Fibroblast of skin of back (primary cell): ENCODE data around the gene MKI67.
A peak's percentile ranks its signal among the peaks of the same experiment; 100 is the strongest.
"Not testable (repeated sequence)": the region's sequence is repeated elsewhere in the genome, so short reads cannot be mapped to it uniquely, and the experiment has no call there.

Experiments used
- DNase-seq: peaks from one replicate; pipeline ENCODE4 v3.0.0-alpha.2; 2013

MKI67 gene

DNA sequence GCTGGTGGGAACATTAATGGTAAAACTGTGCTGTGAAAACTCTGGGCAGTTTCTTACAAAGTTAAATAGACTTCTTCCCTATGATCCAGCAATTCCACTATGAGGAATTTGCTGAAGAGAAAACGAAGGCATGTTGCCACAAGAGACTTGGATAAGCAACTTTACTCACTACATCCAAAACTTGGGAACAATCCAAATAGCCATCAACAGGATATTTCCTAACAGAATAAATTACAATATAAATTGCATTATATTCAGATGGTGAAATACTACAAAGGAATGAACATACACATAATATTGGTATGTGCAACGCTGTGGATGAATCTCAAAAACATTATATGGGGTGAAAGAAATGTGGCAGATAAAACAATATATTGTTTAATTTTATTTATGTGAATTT, 21.4 kb upstream of the MKI67 start:
- peak; percentile 85 for DNase-seq

DNA sequence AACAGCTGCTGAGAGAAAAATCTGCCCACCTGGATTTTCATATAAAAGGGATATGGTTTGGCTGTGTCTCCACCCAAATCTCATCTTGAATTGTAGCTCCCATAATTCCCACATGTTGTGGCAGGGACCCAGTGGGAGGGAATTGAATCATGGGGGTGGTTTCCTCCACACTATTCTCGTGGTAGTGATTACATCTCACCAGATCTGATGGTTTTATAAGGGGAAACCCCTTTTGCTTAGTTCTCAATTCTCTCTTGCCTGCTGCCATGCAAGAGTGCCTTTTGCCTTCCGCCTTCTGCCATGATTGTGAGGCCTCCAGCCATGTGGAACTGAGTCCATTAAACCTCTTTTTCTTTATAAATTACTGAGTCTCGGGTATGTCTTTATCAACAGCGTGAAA, 20.8 kb upstream of the MKI67 start:
- no peak for DNase-seq

DNA sequence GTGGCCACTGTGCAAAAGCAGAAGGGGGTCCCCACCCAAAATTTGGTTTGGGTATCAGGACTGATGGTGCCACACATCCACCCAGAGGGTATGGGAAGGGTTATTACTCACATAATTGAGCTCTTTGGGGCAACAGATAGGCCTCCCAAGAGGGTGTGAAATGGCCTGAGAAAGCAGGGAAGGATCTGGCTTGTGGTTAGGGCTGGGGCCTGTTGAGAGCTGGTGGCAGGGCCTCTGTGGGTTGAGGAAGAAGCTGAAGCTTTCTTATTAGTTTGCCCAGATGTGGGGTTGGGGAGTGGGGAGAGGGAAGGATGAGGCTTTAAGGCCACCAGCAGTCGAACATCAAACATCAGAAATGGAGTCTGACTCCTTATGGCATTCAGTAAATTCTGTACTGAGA, 18.3 kb upstream of the MKI67 start:
- DNase-seq, result no peak

DNA sequence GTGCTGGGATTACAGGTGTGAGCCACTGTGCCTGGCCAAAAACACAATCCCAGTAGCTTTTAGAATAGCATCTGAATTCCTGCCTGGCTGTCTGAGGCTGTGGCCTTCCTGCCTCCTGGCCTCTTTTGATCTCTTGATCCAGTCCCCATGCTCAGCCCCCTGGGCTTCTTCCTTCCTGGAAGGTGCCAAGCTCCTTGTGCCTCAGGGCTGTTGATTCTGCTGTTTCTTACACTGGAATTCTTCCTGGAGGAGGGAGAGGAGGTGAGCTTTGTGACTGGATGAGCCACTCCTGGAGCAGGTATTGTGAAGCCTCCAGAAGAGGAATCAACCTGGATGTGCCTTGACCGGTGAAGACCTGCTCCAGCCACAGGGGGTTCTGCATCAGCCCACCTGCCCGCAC, 17.3 kb upstream of the MKI67 start:
- DNase-seq, result no peak

DNA sequence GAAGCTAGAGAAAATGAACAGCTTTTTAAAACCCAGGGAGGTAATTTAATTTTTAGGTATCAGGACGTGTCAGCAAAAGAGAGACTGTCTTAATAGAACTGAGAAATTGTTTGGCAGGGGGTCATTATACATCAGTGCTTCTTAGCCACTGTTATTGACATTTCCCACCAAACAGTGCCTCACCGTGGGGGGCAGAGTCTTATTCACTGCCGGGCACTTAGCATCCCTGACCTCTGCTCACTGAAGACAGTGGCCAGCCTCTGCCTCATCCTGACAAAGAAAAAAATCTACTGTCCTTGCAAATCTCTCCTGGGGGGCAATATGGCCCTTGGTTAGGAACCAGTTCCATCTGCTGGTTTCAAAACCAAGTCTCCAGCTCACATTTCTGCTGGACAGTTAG, 14.2 kb upstream of the MKI67 start:
- DNase-seq, result no peak

DNA sequence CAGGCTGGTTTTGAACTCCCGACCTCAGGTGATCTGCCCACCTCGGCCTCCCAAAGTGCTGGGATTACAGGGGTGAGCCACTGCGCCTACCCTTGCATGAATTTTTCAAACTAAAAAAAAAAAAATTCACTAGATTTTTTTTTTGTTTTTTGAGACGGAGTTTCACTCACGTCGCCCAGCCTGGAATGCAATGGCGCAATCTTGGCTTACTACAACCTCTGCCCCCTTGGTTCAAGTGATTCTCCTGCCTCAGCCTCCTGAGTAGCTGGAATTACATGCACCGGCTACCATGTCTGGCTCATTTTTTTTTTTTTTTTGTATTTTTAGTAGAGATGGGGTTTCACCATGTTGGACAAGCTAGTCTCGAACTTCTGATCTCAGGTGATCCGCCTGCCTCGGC, 12.2 kb upstream of the MKI67 start:
- DNase-seq, result not testable (repeated sequence)

DNA sequence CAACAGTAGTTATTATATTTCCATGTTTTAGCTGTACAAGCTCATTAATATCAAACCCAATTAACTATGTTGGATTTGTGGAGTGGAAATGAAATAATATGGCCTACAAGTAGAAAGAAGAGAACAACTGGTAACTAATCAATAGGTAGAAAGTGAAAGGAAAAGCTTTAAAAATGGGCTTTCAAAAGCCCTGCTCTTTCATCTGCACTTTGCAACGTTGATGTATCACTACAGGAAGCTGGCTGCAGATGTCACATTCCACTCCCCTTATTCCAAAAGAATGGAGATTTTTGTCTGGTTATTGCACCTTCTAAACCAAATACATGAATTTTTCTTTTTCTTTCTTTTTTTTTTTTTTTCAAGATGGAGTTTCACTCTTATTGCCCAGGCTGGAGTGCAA, 11.7 kb upstream of the MKI67 start:
- DNase-seq, result peak; percentile 19

DNA sequence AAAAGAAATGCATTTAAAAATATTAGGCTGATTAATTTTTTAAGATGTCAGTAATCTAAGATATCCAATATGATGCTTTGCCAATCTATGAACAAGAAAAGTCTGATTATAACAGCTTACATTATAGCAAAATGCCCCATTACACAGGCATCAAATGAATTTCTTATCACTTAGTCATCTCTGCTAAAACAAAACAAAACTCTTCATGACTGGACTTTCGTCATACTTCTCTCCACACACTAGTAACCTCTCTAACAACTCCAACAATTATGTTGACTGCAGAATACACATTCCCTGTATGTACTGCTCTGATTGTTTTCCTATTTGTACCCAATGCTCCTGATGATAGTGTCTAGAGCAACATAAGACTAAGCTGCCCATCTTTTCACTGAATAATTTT, 3.8 kb upstream of the MKI67 start:
- DNase-seq, result peak; percentile 62

DNA sequence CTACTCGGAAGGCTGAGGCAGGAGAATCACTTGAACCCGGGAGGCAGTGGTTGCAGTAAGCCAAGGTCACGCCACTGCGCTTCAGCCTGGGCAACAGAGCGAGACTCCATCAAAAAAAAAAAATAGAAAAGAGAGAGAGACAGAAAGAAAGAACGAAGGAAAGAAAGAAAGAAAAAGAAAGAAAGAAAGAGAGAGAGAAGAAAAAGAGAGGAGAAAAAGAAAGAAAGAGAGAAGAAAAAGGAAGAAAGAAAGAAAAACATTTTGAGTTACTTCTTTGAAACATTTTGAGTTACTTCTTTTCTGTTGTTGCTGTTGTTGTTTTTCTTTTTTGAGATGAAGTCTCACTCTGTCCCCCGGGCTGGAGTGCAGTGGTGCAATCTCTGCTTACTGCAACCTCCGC, 2.4 kb upstream of the MKI67 start:
- no peak for DNase-seq

DNA sequence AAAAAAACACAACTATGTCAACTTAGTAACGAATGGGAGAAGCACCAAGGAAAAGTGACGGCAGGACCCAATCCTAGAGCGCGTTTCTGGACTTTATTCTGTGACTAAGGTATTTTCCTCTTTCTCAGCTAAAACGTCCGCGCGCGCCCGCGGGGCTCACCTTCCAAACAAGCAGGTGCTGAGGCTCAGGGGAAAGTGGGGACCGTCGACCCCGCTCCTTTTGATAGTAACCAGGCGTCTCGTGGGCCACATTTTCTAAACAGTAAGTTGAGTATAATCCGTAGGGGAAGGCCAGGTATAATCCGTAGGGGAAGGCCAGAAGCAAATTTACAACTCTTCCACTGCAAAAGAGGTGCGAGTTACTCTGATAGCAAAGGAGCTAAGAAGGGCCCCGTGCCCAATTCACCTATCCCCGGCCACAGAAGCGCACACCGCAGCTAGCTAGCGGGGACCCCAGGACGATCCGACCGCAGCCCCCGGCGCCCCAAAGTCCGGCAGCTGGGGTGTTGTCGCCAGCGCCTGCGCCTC, 743 bp downstream of the MKI67 start:
- no peak for DNase-seq

DNA sequence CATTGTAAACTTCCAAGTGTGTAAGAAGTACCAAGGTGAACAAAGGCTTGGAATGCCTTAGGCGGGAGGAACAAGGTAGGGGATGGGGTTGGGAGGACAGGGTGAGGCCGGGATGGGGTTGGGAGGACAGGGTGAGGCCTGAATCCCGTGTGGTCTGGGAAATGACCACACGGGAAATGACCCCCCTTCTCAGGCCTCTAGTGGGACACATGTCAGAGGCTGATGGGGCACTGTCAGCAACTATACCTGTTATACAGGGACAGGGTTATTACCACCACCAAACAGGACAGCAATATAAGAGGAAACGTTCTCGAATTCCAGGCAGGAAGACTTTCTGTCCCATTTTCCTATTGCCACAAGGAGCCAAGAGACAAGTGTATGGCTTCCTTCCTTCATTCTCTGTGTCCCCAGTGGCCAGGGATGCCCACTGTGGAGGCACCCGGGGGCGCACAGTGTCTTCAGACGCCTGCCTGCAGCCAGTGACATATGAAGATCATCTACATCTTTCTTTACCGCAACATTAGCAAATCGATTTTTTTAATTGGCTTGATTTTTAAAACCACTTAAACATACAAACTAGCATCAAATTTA, 1.3 kb downstream of the MKI67 start:
- peak; percentile 3 for DNase-seq

DNA sequence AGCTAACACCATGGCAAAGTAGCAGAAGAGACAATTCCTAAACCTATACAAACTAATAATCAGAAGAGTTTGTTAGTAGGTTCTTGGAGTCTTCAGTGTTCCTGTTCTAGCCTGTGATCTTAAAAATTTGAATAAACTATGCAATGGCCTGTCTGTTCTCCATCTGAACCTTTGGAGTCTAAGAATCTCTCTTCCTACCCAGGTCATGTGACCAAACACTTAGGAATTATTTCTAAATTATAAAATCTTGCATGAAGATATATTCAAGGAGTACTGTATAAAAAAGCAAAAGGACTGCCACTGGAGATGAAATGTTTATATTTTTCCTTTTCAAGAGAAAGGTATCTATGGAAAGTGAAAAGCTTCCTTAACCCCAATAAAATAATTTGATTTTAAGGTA, 2.4 kb downstream of the MKI67 start:
- DNase-seq, result no peak

DNA sequence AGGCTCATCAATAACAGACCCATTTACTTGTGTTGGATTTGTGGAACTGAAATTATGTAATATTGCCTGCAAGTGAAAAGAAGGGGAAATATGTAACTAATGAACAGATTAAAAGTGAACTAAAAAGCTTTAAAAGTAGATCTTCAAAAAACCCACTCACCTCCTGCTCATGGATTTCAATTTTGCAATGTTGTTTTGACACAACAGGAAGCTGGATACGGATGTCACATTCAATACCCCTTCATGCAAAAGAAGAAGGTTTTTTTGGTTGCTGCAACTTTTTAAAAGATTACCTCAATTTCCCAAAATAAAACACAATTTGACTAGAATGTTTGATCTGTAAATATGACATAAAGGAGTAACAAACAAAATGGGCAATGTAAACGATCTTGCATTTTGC, 3.3 kb downstream of the MKI67 start:
- no peak for DNase-seq

DNA sequence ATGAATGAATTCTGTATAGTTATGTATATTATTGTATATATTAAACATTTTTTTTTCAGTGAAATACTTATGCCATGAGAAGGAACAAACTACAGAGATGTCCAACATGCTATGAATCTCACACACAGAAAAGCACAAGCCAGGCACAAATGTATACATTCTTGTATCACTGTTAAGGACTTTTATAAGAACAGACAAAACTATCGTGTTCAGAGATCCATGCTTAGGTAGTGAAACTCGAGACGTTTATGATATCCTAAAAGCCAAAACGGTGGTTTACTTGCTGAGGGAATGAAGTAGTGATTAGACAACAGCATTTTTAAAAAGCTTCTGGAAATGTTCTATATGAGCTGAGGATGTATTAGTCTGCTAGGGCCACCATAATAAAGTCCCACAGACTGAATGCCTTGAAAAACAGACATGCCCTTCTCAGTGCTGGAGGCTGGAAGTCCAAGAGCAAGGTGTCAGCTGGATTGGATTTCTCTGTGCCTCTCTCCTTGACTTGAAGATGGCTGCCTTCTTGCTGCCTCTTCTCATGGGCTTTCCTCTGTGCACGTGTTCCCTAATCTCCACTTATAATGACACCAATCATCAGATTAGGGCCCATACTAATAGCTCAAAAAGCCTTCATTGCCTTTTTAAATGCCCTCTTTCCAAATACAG, 4.3 kb downstream of the MKI67 start:
- DNase-seq, result no peak

DNA sequence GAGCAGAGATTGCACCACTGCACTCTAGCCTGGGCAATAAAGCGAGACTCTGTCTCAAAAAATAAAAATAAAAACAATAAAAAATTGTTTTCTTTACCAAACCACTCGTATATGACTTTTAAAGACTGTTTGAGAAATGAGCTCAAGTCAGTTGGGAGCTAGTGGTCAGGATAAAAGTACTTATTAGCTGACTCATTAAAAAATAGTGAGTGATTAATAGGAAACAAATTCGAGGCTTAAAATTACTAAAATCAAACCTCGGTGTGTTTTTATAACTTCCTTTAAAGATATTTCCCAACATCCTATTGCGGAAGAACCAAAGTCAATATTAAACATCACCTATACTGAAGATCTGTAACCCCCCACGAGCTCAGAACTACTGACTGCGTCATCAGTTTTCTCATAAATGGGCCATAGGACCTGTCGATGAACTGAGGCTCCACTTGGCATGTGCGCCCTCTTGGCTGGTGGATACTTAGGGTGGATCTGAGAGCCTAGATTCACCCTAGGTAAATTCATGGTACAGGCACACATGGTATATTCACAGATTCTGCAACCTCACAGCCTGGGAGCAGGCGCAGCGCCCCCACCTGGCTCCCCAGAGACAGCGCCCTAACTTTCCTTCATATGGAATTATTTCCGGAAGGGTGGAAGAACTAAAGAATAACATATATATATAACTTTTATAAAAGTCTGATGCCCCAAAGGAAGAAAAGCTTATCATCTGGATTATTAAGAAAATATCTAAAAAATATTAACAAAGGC, 9.2 kb downstream of the MKI67 start:
- DNase-seq, result no peak

DNA sequence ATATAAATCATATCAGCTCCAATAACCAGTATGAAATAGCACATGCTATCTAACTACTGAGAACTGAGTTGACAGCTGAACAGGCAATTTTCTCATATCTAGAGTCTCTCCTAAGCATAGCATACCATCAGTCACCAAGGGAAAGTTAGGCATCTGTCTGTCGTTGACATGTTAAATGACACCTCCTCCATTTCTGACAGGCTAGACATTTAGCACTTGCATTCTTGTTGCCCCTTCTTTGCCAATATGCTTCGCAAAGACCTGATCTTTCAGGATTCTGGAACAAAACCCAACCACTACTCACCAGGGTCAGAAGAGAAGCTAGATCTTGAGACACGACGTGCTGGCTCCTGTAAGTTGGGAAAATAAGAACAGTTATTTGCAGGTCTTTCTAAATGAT, 10.0 kb downstream of the MKI67 start:
- DNase-seq, result no peak

DNA sequence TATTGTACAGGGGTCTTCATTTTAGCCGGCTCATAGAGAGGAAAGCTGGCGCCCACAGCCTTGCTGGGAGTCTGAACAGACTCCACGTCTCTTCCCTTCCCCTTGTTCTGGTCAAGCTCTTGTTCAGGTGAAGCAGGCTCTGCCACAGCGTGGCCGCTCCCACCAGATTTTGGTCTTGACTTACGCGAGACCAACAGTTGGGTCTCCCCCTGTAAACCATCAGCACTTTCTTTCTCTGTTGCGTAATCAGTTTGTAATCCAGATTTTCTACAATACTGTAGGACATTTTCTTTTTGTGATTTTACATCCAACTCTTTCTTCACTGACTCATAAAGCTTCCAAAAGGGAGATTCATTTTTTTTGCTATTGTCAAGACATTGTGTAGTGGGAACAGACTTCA, 10.9 kb downstream of the MKI67 start:
- no peak for DNase-seq

DNA sequence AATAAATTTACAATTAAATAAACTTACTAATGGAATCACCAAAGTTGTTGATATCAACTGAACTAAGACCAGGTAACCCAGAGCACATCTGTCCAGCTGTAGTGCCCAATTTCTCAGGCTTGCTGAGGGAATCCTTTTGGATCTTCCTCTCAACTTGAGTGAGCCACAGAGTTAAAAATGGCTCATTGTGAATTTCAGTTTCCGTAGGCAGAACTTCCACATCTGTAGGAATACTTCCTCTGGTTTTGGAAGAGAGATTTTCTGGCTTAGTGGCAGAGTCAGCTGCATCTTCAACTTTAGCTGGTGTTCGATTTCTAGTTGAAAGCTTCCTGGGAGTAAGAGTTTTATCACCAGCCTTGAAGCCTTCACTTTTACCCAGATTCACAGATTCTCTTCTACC, 11.3 kb downstream of the MKI67 start:
- no peak for DNase-seq

DNA sequence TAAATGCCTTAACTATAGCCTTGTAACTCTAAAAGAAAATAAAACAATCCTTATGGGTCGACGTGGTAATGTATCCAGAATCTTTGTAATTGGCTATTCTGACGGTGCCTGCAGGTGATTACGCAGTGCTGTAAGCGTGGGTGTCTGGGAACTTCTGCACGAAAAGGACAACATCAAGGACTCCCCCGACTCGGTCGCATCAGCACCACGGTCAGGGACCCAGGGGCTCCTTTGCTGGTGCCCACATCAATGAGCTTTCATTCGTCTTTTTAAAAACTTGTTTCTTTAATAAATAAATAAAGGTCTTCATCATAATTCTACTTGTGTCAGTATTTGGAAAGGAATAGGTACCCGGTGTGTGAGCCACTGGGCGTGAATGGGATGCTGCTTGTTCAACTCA, 13.2 kb downstream of the MKI67 start:
- no peak for DNase-seq

DNA sequence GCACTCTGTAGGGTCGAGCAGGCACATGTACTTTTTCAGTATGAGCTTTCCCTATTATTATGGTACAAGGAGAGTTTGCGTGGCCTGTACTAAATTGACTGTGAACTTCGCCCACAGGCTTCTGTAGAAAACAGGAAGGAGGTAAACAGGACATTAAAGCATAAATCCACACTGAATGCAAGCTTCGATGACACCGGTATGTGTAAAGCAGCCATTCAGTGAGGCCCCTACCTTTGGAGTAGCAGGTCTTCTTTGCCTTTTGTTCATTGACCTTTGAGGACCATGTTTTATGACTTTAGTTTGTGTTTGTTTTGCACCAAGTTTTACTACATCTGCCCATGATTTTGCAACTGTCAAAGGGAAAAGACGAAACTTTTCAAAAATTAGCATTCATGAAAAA, 14.5 kb downstream of the MKI67 start:
- DNase-seq, result no peak

DNA sequence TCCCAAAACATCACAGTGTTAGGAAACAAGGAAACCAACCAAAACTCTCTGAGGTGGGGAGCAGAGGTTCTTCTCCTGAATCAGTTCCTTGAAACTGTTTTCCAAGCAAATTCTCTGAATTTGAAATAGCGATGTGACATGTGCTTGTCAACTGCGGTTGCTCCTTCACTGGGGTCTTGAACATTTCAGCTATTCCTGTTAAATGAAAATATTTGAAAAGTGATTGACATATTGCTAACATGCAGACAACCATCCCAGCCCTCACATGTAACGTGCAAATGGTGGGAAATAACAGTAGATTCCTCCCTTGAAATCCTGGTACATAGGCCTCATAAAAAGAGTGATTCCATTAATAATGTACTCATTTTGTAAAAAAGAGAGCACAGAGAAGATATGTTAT, 15.9 kb downstream of the MKI67 start:
- no peak for DNase-seq

DNA sequence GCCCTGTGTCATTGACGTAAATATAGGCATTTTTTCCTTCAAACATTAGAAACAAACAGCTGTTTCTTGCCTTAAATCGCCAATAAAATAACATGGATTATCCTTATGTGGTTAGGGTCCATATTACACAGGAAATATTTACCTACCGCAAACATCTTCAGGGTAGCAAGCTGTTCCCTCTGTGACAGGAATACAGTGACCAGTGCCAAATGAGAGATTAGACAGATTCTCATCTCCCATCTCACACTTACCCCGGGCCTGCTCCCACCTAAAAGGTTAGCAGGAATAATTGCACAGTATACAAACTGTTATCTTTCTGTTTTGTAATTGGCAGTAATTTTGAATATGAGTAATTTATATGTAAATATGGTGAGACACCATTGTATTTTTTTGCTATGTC, 16.5 kb downstream of the MKI67 start:
- DNase-seq, result no peak

DNA sequence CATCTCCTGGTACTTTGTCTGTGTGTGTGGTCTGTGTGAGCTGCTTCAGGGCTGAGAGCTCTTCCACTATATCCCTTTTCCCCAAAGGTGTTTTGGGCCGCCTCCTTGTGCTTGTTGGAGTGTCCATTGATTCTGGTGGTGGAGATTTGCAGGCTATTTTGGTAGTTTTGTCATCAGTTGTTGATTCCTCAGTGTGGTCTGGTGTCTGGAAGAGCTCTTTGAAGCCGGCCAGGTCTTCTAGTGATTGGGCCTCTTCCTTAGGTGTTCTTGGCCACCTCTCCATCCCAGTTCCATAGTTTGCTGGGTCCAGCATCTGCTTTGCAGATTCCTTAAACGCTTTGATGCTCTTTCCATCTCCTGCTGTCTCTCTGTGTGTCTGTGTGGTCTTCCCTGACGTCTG, 20.8 kb downstream of the MKI67 start:
- no peak for DNase-seq

DNA sequence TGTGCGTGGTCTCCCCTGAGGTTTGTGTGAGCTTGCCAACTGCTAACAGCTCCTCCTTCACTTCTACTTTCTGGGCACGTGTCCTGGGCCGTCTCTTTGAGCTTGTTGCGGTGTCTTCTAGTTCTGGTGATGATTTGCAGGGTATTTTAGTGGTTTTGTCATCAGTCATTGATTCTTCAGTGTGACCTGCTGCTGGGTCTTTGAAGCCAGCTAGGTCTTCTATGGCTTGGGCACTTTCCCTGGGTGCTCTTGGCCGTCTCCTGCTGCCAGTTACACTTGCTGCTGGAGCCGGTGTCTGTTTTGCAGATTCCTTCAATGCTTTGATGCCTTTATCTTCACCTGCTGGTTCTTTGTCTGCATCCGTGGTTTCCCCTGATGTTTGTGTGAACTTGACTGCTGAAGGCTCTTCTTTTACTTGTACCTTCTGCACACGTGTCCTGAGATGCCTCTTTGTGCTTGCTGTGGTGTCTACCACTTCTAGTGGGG, 23.0 kb downstream of the MKI67 start:
- DNase-seq, result no peak
